Gastroesophageal sphincter (tissue), 3 donors: ENCODE data around the gene SZT2.

Experiments used
- CTCF ChIP-seq, 4 experiments: fragments of 200-600 bp in 2 of 4; fragments of 450-650 bp in 2 of 4; sonication (generic) in 1 of 4; IDR thresholded peaks; one replicate each; pipeline ENCODE4 v1.5.1; 2017 to 2019; ENCODE audit warnings: antibody characterized with exemption in 4 of 4, mild to moderate bottlenecking in 2 of 4, moderate library complexity in 2 of 4
- POLR2A ChIP-seq, 2 donors: fragments of 450-650 bp; IDR thresholded peaks; one replicate each; pipeline ENCODE4 v1.6.1; 2017; ENCODE audit warnings: antibody characterized with exemption in 2 of 2, mild to moderate bottlenecking in 2 of 2, moderate library complexity in 1 of 2
- POLR2AphosphoS5 ChIP-seq: sonication (generic); formaldehyde crosslinking; IDR thresholded peaks from one replicate; pipeline ENCODE4 v1.6.1; 2017; ENCODE audit warnings: antibody characterized with exemption

GRCh38 chr1:43368646-43369020 is 21.1 kb upstream of the SZT2 start:
- TF ChIP-seq CTCF (IDR thresholded peaks at IDR 0.05) (no peak), POLR2AphosphoS5 (no peak), POLR2A (IDR thresholded peaks at IDR 0.05) (no peak)
